Inflammatory macrophage (primary cell): ENCODE measurements around the gene SPACA7.

ENCODE experiments used
- DNase-seq, 2 donors: peaks; one replicate each; pipeline ENCODE4 v3.0.0-alpha.2; 2020 to 2022
- total RNA-seq, 18 experiments: gene quantifications; one replicate each; lab custom pipeline; 2026; ENCODE audit warnings: mixed read lengths in 6 of 18, inconsistent platforms in 2 of 18; lab: John Stamatoyannopoulos, UW

Gene SPACA7, protein sequence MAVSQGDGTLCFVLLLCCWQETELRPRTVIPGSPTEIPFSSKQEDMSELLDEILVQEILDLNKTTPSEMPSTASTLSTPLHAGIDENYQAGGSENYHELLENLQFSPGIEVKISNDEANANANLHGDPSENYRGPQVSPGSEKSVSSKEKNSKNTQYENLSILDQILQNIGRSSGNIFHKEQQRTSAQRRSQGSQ
- total RNA-seq, result 0 to 0.06 (median 0) reads per million in 18 experiments

DNA sequence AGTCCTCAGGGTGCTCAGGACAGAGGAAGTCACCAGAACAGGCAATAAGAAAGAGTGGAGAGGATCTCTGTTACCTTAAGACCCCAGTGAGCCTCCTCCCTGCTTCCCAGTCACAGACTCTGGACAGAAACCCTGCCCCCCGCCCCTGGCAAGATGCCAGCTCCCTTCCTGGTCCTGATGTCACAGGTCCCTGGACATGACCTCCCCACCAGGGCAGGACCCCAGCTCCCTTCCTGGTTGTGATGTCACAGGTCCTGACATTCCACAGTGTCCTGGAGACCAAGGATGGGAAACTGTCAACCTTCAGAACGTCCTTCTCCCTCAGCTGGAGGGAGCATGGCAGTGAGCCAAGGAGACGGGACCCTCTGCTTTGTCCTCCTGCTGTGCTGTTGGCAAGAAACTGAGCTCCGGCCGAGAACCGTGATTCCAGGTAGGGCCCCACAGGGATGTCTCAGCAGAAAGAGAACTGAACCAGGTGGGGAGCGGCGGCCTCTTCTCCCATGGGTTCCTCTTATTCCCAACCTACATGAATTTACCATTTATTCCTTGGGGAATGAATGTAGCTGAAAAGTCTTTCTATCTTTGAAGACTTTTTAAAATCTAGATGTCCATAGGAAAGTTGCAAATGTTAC lies at the start of gene SPACA7:
TSS of gene SPACA7 (plus strand) at position 306 of the 632 bp plus-strand sequence. CDS start at position 337, 31 bp downstream.
- DNase-seq, result no peak

DNA sequence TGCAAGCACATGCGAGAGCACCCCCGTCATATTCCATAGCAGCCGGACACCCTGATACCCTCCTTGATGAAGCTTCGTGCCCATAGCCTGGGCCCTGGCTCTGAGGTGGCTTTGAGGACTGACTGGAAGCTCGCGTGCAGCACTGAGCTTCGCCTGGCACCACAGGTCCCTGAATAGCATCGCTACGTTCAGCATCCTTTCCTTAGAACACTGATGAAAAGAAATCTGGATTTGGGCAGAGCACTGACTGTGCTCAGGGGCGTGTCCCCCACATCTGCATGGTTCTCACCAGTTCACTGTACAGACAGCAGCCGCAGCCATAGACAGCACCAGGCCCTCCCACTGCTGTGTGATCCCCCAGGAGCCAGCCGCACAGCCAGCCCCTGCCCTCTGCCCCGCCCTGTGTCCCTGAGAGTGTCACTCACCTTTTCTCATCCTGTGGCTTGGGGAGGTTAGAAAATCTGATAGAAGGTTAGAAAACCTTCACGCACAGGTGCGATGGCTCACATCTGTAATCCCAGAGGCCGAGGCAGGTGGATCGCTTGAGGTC lies 49.3 kb upstream of the SPACA7 start:
- no peak for DNase-seq

DNA sequence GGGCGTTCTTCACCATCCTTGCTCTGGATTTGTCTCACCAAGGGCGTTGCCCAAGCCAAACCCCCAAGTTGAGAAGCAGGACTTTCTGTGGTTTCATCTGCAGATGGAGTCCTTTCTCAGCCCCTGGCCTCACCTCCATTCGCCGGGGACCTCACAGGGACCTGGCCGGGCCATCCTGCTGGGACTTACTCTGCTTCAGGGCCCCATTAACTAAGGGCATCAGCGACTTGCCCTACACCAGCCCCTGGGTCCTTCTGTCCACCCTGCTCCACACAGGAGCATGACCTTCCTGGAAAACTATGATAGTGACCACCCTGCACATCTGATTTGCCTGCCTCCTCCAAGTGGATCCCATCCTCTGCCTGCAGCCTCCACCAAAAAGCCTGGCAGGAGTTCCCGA lies 47.2 kb upstream of the SPACA7 start:
- no peak for DNase-seq

DNA sequence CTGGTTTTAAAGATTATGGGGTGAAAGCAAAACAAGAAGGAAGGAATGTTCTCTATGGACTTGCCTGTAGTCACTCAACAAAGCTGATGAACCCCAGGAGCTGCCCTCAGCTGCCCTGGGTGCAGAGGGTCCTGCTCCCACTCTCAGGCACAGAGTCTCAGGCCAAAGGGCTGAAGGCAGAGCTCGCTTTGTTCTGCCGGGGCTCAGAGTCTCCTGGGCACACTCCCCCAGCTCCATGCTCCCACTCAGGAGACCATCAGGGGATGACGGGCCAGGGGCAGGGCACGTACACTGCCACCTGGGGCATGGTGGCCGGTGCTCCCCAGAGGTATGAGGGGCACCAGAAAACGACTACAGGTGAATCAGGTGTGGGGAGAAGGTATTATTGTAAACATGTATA lies 46.8 kb upstream of the SPACA7 start:
- DNase-seq, result no peak

DNA sequence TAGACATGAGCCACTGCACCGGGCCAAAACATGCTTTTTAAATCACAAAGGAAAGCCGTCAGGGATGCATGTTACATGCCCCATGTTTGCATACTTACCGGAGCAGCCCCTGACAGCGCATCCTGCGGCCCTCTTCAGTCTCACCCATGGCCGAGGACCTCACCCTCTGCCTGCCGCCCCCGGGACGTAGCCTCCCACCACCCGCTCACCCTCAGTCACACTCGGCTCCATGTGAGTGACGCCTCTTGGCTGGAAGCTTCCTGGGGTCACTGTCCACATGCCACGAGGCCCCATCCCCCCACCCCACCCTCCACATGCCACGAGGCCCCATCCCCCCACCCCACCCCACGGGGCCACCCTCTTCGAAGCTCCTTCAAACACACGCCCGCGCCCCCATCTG lies 46.1 kb upstream of the SPACA7 start:
- DNase-seq, result no peak

DNA sequence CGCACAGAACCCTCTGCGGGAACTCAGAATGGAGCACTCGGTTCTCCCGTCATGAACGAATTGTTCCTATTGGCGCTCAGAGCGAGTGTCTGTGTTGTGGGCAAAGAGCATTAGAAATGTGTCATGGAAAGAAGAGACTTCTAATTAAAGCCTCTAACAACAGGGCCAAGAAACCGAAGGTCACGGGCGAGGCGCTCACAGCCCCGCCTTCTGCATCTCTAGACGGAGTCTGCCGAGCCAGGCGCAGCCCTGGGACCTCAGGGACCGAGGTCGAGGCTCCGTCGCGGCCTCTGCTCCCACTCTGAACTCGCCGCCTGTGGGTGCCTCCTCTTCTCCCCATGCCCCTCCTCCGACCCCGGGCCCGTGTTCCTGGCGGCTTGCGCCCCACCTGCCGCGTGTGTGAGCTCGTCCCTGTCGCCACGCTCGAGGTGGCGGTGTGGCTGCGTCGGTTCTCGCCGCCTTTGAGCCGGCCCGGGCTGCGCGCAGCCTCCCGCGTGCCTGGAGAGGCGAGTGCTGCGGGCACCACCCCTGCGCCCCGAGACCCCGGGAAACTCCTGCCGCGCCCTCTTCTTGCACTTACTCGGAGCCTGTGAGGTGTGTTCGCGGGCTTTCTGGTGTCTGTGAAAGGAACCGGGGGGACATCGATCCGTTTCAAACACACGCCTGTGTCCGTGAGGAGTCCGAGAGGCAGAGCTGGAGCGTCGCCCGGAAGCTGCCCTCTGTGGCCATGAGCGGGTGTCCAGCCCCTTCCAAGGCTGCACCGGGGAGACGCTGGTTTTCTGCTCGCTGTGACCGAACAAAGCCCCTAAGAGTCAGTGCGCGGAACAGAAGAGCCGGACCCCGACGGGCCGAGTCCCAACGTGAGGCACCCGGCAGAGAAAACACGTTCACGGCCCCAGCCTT lies 45.4 kb upstream of the SPACA7 start:
- DNase-seq, result no peak

DNA sequence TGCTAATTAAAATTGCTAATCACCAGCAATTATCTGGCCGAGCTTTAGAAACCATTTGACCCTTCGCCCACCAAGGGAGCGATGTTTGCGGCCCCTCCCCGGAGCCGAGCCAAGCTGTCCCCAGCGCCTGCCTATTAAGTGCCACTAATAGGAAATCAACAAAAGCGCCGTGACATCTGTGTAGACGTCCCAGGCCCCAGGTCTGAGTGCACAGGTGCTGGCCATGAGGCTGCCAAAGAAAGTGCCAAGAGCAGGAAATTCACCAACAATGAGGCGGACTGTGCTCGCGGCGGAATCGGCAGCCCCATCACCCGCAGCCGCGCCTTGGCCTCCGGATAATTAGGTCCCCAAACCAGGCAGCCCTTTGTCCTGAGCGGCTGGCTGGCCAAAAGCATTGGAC lies 44.5 kb upstream of the SPACA7 start:
- no peak for DNase-seq

DNA sequence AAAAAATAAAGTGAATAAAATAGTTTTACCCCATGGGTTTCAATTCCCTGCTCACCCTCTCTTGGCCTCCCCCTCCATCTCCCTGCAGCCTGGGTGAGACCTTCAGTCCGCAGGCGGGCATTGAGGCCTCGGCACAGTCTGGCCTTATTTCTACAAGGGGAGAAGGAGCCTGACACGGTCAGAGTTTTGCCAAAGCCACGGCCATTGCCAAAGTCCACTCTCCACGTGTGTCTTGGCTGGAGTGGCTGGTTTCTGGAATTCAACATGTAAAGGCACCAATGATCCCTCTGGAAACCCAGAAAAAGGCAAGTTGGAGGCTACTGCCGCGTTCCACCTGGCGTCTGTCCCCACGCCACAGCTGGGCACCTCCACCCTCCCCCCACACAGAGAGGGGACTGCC lies 43.4 kb upstream of the SPACA7 start:
- DNase-seq, result no peak

DNA sequence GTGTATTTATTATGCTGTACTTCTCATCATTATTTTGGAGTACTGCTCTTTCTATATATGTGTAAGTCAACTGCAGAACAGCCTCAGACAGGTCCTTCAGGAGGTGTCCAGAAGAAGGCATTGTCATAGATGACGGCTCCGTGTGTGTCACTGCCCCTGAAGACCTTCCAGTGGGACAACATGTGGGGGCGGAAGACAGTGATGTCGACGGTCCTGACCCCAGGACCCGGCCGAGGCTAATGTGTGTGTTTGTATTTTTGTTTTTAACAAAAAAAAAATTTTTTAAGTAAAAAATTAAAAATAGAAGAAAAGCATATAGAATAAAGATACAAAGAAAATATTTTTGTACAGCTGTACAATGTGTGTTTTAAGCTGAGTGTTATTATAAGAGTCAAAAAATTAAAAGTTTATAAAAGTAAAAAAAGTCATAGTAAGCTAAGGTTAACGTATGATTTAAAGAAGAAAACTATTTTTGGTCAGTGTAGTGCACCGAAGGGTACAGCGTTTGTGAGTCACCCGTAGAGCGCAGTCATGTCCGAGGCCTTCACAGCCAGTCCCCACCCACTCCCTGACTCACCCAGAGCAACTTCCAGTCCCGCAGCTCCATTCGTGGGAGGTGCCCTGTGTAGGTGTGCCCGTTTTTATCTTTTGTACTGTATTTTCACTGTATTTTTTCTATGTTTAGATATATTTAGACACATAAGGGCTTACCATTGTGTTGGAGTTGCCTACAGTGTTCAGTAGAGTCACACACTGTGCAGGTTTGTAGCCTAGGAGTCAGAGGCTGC lies 42.2 kb upstream of the SPACA7 start:
- no peak for DNase-seq

DNA sequence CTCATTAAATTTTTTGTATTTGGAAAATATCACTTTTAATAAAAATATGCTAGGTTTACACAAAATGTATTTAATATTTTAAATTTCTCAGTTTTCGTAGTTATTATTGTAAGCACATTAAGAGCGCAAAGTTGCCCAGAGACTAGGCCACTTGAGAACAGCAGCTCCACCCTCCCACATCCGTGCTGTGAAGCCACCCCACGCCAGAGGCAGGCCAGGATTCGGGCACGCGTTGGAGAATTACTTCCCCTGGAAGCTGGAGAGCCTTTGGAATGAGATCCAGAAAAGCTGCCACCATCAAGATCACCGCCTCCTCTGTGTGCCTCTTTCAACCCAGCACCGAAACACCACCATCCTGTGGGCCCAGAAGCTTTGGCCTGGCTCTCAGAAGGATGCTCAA lies 41.0 kb upstream of the SPACA7 start:
- DNase-seq, result no peak

DNA sequence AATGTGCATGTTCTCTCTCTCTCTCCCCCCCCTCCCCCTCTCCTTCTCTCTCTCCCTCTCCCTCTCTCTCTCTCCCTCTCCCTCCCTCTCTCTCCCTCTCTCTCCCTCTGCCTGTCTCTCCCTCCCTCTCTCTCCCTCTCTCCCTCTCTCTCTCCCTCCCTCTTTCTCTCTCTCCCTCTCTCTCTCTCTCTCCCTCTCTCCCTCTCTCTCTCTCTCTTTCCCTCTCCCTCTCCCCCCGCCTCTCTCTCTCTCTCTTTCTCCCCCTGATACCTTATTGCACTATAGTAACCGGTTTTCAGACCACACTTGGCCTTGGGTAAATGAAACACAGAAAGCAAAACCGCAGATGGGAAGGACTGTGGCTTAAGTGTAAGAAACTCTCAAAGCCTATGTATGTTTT lies 34.7 kb upstream of the SPACA7 start:
- DNase-seq, result no peak

DNA sequence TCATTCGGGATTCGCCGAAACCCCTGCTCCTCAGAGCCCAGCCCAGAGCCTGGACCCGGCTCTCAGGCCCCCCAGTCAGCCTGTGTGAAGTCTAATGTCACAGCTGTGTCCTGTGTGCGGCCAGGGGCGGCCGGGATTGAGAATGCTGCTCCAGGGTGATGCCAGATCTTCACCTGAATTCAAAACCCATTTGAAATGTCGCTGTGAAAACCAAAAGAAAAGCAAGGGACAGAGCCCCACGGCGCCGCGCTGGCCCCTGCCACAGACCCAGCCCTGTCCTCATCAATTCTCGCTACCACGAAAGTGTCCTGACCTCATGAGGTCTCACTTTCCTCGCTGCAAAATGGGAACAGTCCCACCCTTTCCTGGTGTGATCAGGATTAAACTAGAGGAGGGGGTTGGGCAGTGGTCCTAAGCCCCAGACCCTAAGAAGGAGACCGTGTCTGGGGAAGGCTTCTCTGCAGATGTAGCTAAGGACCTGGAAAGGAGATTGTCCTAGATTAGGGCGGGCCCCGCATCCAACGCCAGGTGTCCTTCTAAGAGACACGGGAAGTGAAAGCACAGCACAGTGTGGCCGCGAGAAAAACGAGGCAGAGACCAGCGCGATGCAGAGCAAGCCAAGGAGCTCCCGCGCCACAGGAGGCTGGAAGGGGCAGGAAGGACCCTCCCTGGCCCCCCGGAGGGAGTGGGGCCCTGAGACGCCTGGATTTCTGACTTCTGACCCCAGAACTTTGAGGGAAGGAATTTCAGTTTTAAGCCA lies 34.0 kb upstream of the SPACA7 start:
- no peak for DNase-seq

DNA sequence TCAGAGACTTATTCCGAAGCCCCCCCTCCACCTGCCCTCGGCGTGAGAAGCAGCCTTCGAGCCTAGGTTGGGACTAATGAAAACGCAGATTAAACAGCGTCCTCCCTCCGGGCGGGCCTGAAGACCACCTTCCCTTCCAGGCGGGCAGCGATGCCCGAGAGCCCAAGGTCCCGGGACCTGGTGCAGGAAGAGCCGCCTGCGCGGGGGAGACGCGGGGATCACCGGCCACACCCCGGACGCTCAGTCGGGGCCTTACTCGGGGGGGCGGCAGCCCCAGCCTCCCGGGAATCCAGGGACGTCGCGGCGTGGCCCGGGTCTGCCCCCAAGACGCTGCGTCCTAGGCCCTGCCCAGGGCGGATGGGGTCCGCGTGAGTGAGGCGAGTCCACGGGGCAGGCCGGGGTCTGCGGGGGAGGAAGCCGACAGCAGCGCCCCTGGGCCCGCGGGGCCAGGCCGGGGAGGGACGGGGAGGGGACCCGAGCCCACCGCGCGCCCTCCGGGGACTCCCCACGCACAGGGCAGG lies 33.3 kb upstream of the SPACA7 start:
- DNase-seq, result no peak

DNA sequence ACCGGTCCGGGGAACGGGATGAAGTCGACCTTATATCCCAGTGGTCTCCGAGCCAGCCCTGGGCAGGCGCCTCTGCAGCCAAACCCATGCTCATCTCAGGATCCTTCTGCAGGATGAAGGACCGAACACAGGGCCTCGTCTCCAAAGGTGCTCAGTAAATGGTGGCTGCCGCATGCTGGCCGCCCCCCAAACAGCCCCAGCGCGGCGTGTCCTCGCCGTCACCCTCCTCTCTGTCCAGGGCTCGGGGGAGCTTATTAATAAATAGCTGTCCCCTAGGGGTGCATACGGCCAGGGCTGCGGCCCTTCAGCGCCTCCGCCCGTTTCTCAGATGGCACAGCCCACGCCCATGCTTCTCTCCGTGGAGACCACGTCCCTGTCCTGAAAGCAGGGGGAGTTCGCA lies 32.6 kb upstream of the SPACA7 start:
- no peak for DNase-seq

DNA sequence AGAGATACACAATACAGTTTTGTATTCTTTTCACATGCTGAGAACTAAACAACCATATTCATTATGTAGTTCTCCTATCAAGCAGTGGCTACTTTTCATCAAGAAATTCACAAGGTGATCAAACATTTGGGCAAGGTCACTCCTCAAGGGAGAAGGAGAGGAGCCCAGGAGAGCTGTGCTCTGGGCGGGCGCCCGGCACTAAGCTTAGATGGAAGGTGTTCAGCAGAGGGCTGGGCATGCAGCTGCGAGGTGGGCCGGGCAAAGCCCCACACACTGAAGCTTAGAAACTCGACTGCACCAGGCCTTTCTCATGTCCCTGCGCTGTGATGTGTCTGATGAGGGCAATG lies 30.4 kb upstream of the SPACA7 start:
- DNase-seq, result no peak

DNA sequence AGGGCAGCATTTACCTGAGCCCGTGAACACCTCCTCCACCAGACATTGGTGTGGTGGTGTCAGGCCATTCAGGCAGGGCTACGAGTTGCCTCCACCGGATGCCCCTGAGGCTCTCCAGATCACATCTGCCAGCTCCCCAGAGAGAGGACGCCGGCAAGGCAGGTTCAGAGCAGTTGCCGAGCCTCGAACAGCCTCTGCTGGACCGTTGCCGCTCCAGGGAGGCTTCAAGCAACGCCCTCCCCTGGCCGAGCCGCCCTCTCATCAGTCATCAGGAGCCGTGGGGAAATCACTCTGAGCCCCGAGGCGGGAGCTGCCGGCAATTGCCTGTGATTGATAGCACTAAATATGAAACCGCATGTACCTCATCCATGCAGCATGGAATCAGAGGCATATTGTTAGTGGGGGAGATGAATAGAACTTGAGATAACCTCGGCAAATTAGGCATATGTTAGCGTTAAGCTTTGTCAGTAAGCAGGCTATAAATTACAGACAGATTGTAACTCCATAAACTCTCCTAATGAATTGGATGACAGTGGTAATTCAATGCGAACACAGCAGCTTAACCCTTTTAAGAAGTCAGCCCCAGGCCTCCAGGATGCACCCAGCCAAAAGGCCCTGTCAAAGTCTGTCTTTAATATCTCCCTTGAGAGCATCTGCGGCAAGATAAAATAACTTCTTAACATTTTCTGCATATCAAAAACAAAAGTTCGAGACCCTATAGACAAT lies 29.8 kb upstream of the SPACA7 start:
- no peak for DNase-seq

DNA sequence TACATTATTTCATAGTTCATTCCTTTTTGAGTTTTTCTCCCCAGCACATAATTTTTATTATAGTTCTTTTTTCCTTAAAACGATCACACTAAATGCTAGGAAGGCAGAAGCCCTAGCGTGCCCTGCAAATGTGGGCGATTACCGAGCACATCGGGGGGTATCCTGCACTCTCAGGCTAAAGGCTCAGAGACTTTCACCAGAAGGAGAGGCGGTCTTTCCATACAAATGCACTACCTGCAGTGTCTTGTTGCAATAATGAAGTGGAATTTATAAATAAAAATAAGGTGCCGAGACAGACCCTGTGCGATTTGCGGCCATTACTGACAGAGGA lies 29.3 kb upstream of the SPACA7 start:
- DNase-seq, result no peak

DNA sequence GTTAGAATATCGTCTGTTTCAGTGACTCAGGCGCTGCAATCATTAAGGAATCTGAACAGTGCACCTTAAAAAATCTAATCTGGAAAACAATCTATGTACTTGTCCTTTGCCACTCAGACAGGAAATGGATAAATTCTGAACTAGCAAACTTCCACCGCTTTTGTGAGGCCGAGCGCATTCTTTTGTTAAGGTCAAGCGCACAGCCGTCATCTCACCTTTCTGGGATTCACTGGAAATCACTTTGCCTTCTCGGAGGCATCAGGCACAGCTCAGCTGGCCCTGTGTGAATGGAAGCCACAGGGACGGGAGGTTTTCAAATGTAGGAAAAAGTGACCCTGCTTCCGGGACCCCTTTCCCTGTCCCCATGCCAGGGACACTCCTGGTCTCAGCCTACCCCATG lies 28.2 kb upstream of the SPACA7 start:
- no peak for DNase-seq

DNA sequence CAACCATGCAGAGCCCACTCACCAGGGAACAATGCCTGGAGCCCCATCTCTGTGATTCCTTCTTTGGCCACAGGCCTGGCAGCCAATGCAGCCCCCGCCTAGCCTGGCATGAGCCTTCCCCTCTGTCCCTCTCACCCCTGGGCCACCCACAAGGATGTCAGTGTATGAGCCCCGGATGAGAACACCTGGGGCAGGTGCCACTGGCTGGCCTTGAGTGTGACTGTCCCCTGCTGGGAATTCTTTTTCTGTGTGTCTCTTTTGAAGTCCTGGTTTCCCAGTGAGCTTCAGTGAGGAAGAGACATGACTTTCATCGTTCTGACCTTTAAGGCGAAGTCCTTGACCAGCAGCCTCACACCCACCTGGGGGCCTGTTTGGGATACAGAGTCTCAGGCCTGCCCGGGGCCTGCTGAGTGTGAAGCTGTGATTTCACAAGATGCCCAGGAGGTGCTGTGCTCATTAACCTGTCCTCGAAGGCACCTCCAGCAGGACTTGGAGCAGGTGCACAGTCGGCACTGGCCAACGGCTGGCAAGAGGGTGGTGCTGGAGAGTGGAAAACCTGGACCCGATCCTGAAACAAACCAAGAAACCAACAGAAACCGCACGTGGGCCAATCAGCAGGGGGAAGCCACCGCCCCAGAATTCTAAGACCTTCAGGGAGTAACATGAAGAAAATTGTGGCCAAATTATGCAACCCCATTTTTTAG lies 27.4 kb upstream of the SPACA7 start:
- no peak for DNase-seq

DNA sequence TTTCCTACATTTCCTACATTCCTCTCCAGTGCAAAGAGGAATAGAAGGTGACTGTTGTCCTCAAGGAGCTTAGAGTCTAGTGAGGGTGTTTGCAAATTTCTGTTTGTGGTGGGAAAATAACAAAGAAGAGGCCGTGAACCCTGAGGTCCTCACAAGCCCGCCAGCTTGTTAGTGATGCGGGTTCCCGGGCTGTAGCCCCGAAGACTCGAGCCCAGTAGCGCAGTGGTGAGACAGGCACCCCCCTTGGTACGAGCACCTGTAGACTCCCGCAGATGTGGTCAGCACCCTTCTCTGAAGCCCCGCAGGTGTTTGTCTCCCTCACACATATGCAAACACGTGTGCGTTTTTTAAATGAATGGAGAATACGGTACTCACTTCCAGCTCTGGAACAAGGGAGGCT lies 26.5 kb upstream of the SPACA7 start:
- DNase-seq, result no peak

DNA sequence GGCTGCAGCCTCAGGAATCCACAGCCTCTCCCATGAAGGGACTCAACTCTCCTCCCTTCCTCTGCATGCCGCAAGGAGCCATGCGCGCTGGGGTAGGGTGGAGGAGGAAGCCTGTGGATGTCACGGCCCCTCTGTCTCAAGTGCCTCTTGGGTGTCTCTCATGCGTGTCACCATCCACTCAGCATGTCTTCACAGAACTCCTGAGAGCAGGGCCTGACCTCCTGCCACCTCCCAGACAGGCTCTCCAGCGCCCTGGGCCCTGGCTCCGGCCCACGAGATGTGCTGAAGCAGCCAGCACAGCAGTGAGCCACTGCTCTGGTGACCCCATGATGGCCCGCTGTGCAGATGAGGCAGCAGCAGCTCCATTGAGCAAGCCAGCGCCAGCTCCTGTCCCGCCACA lies 25.9 kb upstream of the SPACA7 start:
- DNase-seq, result no peak
